ENCODE data around the gene ATF4. TPM values are rescaled to one million over a fixed set of nuclear protein-coding genes. Genes with fewer than 3 reads are reported as not detected.

Gene ATF4
- total and polyA plus RNA-seq, 2 of the 13 experiments (the other 11 are each of a cell fraction or from before 2014, with no cell fraction given): 486 to 1,297 TPM

- TF ChIP-seq, protein P1, sequence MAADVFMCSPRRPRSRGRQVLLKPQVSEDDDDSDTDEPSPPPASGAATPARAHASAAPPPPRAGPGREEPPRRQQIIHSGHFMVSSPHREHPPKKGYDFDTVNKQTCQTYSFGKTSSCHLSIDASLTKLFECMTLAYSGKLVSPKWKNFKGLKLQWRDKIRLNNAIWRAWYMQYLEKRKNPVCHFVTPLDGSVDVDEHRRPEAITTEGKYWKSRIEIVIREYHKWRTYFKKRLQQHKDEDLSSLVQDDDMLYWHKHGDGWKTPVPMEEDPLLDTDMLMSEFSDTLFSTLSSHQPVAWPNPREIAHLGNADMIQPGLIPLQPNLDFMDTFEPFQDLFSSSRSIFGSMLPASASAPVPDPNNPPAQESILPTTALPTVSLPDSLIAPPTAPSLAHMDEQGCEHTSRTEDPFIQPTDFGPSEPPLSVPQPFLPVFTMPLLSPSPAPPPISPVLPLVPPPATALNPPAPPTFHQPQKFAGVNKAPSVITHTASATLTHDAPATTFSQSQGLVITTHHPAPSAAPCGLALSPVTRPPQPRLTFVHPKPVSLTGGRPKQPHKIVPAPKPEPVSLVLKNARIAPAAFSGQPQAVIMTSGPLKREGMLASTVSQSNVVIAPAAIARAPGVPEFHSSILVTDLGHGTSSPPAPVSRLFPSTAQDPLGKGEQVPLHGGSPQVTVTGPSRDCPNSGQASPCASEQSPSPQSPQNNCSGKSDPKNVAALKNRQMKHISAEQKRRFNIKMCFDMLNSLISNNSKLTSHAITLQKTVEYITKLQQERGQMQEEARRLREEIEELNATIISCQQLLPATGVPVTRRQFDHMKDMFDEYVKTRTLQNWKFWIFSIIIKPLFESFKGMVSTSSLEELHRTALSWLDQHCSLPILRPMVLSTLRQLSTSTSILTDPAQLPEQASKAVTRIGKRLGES (CRISPR knock-in tag; IDR thresholded peaks at IDR 0.05; ENCODE audit: borderline replicate concordance): no peak
- peak; percentile 53 for TF ChIP-seq RBFOX2 (IDR thresholded peaks at IDR 0.05; ENCODE audit: low read depth, low read length)
- no peak for TF ChIP-seq HIVEP1 (CRISPR knock-in tag; IDR thresholded peaks at IDR 0.05)
- TF ChIP-seq FOSL2 (CRISPR knock-in tag; IDR thresholded peaks at IDR 0.05): 0 out of 2 replicates have a peak, but pooled peaks have one; percentile 2
- no peak for TF ChIP-seq TBX2 (CRISPR knock-in tag; IDR thresholded peaks at IDR 0.05; ENCODE audit: borderline replicate concordance)
- TF ChIP-seq ZSCAN21 (CRISPR knock-in tag; IDR thresholded peaks at IDR 0.05; ENCODE audit: borderline replicate concordance): 0 out of 2 replicates have a peak, but pooled peaks have one; percentile 19
- 0 out of 2 replicates have a peak, but pooled peaks have one; percentile 12 for TF ChIP-seq SSRP1 (CRISPR knock-in tag; IDR thresholded peaks at IDR 0.05)
Measured at GRCh38 chr22:39524753-39525657, 4.6 kb downstream of the ATF4 start (continued).

GRCh38 chr22:39525658-39525975 is 5.3 kb downstream of the ATF4 start:
- no peaks in the 10 kb centered on the region for H3K9me3 ChIP-seq (ENCODE audit: low read length)
- no peak overlapping the region for H2AFZ ChIP-seq (ENCODE audit: low read length)
- WGBS (ENCODE audit: low lambda C conversion rate): 91% methylated on average over 4 of the region's 4 CpGs
- BruUV-seq (replicated peaks): no TSS peak
- no peak overlapping the region for H3K4me2 ChIP-seq (ENCODE audit: low read depth, low read length)
- no peak overlapping the region for H3K4me3 ChIP-seq (replicated peaks in 1 of 3; ENCODE audit: insufficient read depth in 1 of 3, low read depth in 2 of 3, low read length in 3 of 3)
- ATAC-seq (peak; percentile 0; the same call in 1 of the 3 replicates), FAIRE-seq (no peak), DNase-seq (ENCODE audit: low spot score) (no peak)
- peaks cover 16 to 40% of the 10 kb centered on the region in 2 experiments for H3K36me3 ChIP-seq (replicated peaks in 1 of 2; ENCODE audit: control insufficient read depth in 1 of 2, insufficient read depth in 2 of 2, low read length in 2 of 2)
- peaks cover 83% of the 10 kb centered on the region for H3K4me1 ChIP-seq (ENCODE audit: insufficient read depth, low read length)
- ChIA-PET CTCF (ENCODE audit: low intra/inter-chr PET ratio, low total read pairs) (no interaction called here), POLR2A (interaction anchor here (0.9 to 11.2 kb wide), 3 partner anchors 26 to 519 kb away, joined by 3 to 167 read pairs (median 3); partner anchors contain the start of genes MIEF1 and TAB1)
- no peak overlapping the region for H3K9ac ChIP-seq (ENCODE audit: insufficient read depth, low read depth, low read length)
- H3K79me2 ChIP-seq (ENCODE audit: insufficient read depth, low read length): peaks cover 29% of the 10 kb centered on the region
- H3K27ac ChIP-seq (ENCODE audit: extremely low read length, insufficient read depth, low read length): peak overlapping the region; percentile 16
- H4K20me1 ChIP-seq (ENCODE audit: insufficient read depth, low read length): peaks cover 71% of the 10 kb centered on the region
- H3K27me3 ChIP-seq (ENCODE audit: control insufficient read depth in 1 of 2, insufficient read depth in 2 of 2, low read length in 2 of 2): no peaks in the 10 kb centered on the region; a peak in 1 of 5 replicates
- intact Hi-C loops (cut with micrococcal nuclease; ENCODE audit: unreplicated experiment): no loop called here
- in situ Hi-C loops (cut with HindIII; ENCODE audit: extremely low pct_ligation_motif_present, low pct_unique_long_range_greater_than_20kb): no loop called here
- TF ChIP-seq, protein P2, sequence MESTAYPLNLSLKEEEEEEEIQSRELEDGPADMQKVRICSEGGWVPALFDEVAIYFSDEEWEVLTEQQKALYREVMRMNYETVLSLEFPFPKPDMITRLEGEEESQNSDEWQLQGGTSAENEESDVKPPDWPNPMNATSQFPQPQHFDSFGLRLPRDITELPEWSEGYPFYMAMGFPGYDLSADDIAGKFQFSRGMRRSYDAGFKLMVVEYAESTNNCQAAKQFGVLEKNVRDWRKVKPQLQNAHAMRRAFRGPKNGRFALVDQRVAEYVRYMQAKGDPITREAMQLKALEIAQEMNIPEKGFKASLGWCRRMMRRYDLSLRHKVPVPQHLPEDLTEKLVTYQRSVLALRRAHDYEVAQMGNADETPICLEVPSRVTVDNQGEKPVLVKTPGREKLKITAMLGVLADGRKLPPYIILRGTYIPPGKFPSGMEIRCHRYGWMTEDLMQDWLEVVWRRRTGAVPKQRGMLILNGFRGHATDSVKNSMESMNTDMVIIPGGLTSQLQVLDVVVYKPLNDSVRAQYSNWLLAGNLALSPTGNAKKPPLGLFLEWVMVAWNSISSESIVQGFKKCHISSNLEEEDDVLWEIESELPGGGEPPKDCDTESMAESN (CRISPR knock-in tag; conservative IDR thresholded peaks at IDR 0.05): 0 out of 2 replicates have a peak, but pooled peaks have one; percentile 2
- TF ChIP-seq FOXA1 (IDR thresholded peaks at IDR 0.05): no peak
- TF ChIP-seq FOXA1 (CRISPR knock-in tag; IDR thresholded peaks at IDR 0.05): no peak
- TF ChIP-seq FIP1L1 (IDR thresholded peaks at IDR 0.05; ENCODE audit: borderline replicate concordance, insufficient read depth, low read depth, low read length): no peak
- no peak for TF ChIP-seq ZNF891 (CRISPR knock-in tag; IDR thresholded peaks at IDR 0.05)
- TF ChIP-seq NFKB2 (CRISPR knock-in tag; IDR thresholded peaks at IDR 0.05; ENCODE audit: borderline replicate concordance): 0 out of 2 replicates have a peak, but pooled peaks have one; percentile 30
- no peak for TF ChIP-seq GPN1 (CRISPR knock-in tag; IDR thresholded peaks at IDR 0.05; ENCODE audit: borderline replicate concordance)
- TF ChIP-seq, protein P3, sequence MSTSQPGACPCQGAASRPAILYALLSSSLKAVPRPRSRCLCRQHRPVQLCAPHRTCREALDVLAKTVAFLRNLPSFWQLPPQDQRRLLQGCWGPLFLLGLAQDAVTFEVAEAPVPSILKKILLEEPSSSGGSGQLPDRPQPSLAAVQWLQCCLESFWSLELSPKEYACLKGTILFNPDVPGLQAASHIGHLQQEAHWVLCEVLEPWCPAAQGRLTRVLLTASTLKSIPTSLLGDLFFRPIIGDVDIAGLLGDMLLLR (CRISPR knock-in tag; IDR thresholded peaks at IDR 0.05): 0 out of 2 replicates have a peak, but pooled peaks have one; percentile 16

All from HepG2 (cell line).